ENCODE results near the gene HINT3.
"Not testable (repeated sequence)": the region's sequence is repeated elsewhere in the genome, so short reads cannot be mapped to it uniquely, and the experiment has no call there.

Gene HINT3

GRCh38 chr6:125962900-125963497, 6.4 kb downstream of the HINT3 start:
- no peak for DNase-seq (ENCODE audit: low spot score)

GRCh38 chr6:125963817-125964216, 7.2 kb downstream of the HINT3 start:
- DNase-seq (ENCODE audit: low spot score) = no peak

DNA sequence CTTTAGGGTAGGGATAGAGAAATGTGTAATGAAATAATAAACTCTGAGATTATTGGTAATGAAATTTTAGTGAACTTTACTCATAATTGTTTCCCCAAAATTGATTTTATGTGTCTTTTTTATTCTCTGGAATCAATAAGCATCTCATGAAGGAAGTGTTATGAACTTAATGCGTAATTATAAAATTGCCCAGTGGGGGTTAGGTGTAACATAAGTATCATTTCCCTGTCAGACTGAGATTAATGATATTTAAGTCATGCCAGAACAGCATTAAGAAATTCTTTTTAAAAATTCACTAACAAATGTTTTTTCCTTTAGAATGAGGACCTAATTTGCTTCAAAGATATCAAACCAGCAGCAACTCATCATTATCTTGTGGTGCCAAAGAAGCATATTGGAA, 10.0 kb downstream of the HINT3 start:
- no peak for DNase-seq (ENCODE audit: low spot score)

DNA sequence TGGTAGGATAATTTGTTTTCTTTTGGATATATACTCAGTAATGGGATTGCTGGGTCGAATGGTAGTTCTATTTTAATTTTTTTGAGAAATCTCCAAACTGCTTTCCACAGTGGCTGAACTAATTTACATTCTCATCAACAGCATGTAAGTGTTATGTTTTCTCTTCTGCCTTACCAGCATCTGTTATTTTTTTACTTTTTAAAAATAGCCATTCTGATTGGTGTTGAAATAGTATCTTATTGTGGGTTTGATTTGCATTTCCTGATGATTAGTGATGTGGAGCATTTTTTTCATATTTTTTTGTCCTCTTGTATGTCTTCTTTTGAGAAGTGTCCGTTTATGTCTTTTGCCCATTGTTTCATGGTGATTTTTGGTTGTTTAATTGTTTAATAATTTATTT, 11.9 kb downstream of the HINT3 start:
- no peak for DNase-seq (ENCODE audit: low spot score)

GRCh38 chr6:125970760-125971159, 14.2 kb downstream of the HINT3 start:
- no peak for DNase-seq (ENCODE audit: low spot score)

GRCh38 chr6:125972478-125972877, 15.9 kb downstream of the HINT3 start:
- not testable (repeated sequence) for DNase-seq (ENCODE audit: low spot score)

DNA sequence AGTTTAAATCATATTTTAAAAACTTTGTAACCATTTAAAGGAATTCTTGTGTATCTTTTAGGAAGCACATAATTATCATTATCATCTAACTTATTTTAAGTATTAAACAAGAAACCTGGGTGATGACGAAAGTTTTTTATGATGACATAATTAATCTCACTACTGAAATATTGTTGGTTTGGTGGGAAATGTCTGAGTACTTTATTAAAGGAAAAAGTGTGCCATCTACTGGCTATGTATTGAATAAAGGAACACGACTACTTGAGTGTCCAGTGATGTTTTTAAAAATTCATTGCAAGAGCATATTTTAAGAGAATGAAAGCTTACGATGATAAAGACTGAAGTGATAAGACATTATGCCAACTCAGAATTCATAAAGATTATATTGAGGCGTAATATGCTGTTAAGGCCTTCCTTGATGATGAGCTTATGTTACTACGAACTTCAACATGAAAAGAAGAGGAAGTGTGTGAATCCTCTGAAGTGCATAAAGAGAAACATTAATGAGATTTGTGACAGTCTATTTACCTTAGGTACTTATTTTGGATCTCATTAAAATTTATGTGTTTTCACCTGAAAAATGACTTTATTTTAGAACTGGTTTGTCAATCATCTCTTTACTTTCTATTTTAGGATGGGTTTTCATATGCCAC, 17.8 kb downstream of the HINT3 start:
- no peak for DNase-seq (ENCODE audit: low spot score)

GRCh38 chr6:125979101-125979500, 22.5 kb downstream of the HINT3 start:
- no peak for DNase-seq (ENCODE audit: low spot score)

DNA sequence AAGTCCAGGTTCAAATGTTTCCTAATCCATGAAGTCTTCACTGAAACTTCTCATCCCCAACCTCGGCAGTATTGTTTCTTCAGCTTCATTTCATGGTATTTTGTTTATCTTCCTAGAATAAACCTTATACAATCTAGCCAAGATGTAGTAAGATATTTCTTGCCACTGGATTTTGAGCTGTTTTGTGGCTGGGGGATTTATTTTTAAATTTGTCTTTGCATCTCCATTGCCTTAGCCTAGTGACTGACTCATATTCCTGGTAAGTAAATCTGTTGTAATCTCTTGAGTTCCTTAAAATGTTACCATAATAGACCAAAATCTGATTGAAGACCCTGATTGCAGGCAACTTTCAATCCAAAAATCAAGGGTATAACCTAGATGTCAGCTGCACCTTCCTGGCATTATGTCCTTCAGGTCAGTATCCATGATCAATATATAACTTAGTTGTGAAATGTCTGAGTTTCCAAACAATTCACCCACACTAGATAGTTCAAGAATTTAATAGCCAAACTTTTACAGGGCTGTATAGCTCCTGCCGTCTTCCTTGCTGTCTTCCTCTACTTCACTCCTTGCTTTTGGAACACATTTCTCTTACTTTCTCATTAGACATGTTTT, 25.1 kb downstream of the HINT3 start:
- DNase-seq (ENCODE audit: low spot score) = no peak

DNA sequence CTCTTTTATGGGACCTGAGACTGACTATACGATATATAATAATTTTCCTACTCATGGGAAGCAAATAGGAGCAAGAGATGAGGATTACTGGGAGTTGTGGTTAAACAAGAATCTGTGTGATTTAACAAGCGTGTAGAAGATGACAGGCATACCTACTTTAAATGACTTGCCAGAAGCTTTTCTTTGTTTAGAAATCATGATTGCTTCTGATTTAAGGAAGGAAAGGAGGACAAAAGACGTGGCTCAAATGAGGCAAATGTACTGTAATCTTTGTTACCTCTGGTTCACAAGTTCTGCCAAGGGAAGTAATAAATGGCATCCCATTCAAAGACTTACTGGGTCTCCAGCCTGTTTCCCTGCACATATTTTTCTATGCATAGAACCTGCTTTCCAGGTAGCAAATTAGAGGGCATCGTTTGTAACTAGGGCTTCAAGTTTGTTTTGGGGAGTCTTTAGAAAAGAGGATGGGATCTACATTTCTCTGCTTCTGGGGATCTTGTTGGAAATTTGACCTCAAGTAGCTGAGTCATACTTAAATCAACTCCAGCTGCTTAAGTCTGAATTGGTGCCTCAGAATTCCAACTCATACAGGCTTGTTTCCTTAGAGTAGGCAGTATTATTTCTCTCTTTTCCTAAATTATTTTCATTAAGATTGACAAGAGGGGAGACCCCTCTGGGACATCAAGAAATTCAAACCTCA, 26.8 kb downstream of the HINT3 start:
- no peak for DNase-seq (ENCODE audit: low spot score)

DNA sequence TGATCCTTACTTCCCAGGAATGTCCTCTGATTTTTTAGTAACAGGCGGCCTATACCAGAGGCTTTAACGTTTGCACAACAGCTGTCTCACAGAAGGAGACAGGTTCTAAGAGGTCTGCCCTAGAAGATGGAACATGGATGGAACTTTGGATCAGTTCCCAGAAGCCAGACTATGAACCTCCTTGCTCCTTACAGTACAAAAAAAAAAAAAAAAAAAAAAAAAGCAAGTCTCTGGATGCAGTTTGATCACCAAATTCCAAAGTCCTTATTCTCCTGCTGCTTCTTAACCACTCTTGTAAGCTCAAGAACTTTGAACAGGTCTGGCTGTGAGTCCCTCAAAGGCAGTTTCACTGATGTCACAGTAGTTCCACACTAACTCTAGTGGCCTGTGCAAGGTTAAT, 27.7 kb downstream of the HINT3 start:
- no peak for DNase-seq (ENCODE audit: low spot score)

GRCh38 chr6:125985522-125985921, 29.0 kb downstream of the HINT3 start:
- no peak for DNase-seq (ENCODE audit: low spot score)

- DNase-seq (ENCODE audit: low spot score) = no peak
These were observed 29.4 kb downstream of the HINT3 start for GRCh38 chr6:125985979-125986300.

DNA sequence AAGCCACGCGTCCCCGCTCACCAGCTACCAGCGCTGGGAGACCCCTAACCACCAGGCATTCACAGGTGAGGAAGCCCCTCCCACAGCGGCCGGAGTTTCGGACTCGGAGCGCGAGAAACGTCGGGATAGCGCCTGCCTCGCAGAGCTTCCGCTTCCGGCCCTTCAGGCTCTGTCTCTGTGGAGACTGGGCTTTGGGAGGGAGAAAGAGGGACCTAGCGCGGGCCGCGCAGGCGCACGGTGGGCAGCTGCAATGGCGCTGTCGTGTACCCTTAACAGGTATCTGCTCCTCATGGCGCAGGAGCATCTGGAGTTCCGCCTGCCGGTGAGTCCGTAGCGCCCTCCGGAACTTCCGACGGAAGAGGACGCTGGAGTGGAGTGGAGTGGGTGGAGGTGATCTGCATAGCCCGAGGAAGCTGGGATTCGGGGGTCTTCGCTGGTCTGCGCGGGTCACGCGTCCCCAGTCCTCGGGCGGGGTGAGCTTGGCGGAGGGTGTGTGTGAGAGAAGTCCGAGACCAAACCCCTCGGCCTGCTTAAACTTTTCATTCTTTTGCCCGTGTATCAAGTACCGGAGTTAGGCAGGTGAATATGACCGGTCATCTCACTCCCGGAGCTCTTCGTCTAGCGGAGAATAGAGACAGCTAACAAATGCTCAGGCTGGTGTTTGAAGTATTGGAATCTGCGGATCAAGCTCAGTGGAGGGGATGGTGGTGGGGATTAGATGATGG, 29.9 kb downstream of the HINT3 start, which contains the start of gene TRMT11:
Gene TRMT11 (plus strand): TSS at position 240 of the 725 bp plus-strand sequence. CDS start 11 bp downstream, at position 251.
- peak; percentile 92 for DNase-seq (ENCODE audit: low spot score)

DNA sequence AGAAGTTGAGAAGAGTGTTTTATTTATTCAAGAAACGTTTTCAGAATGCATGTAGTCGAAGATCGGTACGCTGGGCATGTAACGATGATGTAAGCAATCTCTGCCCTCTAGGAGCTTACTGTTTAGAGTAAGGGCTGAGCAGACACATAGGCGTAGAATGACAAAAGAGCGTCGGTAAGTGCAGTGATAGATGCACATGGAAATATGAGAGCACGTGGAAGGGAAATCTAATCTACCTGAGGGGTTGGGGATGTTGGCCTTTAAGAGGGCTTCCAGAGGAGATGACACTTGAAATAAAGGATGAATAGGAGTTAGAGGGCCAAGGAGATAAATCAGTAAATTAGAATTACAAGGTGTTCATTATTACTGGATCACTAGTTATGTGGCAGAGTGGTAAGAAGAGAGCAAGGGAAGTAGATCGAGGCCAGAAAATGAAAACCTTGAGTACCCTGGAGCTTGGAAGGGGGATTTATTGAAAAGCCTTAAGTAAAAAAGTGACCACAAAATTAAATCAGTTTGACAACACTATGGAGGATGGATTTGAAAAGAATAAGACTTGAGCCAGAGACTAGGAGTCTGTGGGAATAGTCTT, 30.6 kb downstream of the HINT3 start:
- no peak for DNase-seq (ENCODE audit: low spot score)

GRCh38 chr6:125988280-125988679, 31.7 kb downstream of the HINT3 start:
- no peak for DNase-seq (ENCODE audit: low spot score)

GRCh38 chr6:125989631-125990030, 33.1 kb downstream of the HINT3 start:
- DNase-seq (ENCODE audit: low spot score) = no peak

DNA sequence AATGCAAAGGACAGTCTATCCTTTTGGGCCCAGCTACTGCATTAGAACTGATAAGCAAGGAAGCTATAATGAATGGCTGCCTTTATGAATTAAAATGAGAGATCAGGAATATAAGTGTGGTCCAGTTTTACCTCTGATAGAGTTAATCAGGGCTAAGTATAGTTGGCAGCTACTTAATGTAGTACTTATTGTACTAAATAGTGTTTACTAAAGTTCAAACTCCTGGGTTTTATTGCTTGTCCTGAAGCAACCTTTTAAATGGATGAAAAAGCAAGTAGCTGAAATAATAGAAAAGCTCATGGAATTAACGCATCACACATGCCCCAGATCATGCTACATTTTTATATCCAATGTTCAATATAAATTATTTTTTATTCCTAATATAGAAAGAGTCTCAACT, 35.1 kb downstream of the HINT3 start:
- no peak for DNase-seq (ENCODE audit: low spot score)

- DNase-seq (ENCODE audit: low spot score) = no peak
These were observed 38.3 kb downstream of the HINT3 start for GRCh38 chr6:125994670-125995488.

DNA sequence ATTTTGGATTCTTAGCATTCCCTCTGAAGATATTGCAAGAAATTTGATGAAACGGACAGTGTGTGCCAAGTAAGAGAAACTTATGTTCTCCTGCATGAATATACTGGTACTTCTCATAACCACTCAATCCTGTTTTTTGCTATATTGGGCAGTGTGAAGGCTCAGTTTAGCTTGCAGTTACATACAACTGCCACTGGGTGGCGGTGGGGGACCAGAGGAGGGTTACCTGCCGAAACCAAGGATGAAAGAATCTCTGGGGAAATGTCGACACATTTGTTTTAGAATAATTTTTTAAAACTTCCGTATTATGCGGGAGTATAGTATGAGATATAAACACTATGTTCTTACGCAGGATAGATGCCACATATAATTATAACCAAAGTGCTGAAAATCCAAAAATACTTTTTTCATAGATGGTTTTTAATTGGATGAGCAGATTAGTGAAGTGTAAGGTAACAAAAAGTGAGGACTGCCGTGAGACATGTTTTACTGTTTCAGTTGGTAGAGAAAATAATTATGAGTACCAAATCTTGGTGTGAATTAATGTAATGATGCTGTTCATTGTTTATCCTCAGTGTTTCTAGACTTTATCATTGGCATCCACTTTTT, 39.5 kb downstream of the HINT3 start:
- peak; percentile 68 for DNase-seq (ENCODE audit: low spot score)

Data from iPS-NIHi11 (cell line).